Mammary epithelial cell (primary cell): Measurements from ENCODE around the gene ZCCHC14.

Experiments
- EZH2 ChIP-seq: IDR thresholded peaks from 2 replicates; pipeline ENCODE4 v1.6.1; 2012; ENCODE audit warnings: low read length, inconsistent platforms, borderline replicate concordance
- TF ChIP-seq, protein P1 (sequence below), 2 donors: IDR thresholded peaks in 1 of 2; conservative IDR thresholded peaks in 1 of 2; 2 replicates each; pipeline ENCODE4 v1.5.1; 2011 to 2012; ENCODE audit warnings: inconsistent platforms in 2 of 2, low read length in 2 of 2, mild to moderate bottlenecking in 2 of 2, control low read depth in 1 of 2, low read depth in 1 of 2; ENCODE audit not compliant: insufficient read depth in 1 of 2; ENCODE audit errors: extremely low read depth in 1 of 2

DNA sequence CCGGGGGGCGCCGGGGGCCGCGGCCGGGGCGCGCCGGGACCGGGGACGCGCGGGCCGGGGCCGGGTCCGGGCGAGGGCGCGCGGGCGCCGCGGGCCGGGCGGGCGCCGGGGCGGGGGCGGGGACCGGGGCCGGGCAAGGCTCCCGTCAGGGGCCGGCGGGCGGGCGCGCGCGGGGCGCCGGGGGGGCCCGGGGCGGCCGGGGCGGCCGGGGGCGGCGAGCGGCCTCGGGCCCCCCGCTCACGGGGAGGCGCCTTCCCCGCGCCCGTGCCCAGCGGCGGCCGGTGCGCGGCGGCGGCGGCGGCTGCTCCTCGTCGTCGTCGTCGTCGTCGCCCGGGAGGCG lies 563 bp downstream of the ZCCHC14 start:
- TF ChIP-seq, protein P1, sequence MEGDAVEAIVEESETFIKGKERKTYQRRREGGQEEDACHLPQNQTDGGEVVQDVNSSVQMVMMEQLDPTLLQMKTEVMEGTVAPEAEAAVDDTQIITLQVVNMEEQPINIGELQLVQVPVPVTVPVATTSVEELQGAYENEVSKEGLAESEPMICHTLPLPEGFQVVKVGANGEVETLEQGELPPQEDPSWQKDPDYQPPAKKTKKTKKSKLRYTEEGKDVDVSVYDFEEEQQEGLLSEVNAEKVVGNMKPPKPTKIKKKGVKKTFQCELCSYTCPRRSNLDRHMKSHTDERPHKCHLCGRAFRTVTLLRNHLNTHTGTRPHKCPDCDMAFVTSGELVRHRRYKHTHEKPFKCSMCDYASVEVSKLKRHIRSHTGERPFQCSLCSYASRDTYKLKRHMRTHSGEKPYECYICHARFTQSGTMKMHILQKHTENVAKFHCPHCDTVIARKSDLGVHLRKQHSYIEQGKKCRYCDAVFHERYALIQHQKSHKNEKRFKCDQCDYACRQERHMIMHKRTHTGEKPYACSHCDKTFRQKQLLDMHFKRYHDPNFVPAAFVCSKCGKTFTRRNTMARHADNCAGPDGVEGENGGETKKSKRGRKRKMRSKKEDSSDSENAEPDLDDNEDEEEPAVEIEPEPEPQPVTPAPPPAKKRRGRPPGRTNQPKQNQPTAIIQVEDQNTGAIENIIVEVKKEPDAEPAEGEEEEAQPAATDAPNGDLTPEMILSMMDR (conservative IDR thresholded peaks at IDR 0.05 in 1 of 2, IDR thresholded peaks at IDR 0.05 in 1 of 2; ENCODE audit: extremely low read depth in 1 of 2, insufficient read depth in 1 of 2, low read depth in 1 of 2, low read length in 2 of 2), result no peak
- no peak for TF ChIP-seq EZH2
